ENCODE measurements around the gene KHSRP. TPM values are rescaled to one million over a fixed set of nuclear protein-coding genes. Genes with fewer than 3 reads are reported as not detected.

KHSRP gene, protein sequence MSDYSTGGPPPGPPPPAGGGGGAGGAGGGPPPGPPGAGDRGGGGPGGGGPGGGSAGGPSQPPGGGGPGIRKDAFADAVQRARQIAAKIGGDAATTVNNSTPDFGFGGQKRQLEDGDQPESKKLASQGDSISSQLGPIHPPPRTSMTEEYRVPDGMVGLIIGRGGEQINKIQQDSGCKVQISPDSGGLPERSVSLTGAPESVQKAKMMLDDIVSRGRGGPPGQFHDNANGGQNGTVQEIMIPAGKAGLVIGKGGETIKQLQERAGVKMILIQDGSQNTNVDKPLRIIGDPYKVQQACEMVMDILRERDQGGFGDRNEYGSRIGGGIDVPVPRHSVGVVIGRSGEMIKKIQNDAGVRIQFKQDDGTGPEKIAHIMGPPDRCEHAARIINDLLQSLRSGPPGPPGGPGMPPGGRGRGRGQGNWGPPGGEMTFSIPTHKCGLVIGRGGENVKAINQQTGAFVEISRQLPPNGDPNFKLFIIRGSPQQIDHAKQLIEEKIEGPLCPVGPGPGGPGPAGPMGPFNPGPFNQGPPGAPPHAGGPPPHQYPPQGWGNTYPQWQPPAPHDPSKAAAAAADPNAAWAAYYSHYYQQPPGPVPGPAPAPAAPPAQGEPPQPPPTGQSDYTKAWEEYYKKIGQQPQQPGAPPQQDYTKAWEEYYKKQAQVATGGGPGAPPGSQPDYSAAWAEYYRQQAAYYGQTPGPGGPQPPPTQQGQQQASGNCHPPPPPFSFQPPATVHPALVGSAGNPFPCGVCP
- total RNA-seq = 100 to 1,000 TPM; 146 to 277 TPM

DNA sequence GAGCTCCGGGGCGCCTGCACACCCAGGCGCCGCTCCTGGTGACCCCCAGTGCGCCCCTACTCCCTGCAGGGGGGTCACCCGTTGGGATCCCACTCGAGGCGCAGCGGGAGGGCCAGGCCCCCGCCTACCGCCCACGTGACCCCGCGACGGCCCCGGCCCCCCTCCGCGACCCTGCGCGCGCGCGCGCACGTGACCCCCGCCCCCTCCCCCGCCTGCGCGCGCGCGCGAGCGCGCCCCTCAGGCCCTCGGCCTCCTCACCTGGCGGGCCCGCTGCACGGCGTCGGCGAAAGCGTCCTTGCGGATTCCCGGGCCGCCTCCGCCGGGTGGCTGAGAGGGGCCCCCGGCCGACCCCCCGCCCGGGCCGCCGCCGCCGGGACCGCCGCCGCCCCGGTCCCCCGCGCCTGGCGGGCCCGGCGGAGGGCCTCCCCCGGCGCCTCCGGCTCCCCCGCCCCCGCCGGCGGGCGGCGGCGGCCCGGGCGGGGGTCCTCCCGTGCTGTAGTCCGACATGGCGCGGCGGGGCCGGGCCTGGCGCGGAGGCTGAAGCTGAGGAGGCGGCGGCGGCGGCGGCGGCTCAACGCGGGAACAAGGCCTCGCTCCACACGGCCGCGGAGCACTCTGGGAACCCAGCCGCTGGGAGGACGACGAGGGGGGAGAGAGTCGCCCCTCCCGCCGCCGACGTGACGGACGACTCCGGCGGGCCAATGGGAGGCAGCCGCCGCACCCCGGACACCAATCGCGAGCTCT is at the start of gene KHSRP:
Gene KHSRP (minus strand): TSS at position 617 of the 744 bp plus-strand sequence. CDS start 110 bp downstream, at position 507.
- H3K36me3 ChIP-seq = peaks cover 0 to 11% of the 10 kb centered on the region in 2 donors
- intact Hi-C loops (cut with DNase I) = loop anchor here (2.0 to 5.0 kb wide), 2 partner anchors 32 to 152 kb away; partner anchors contain the start of gene GTF2F1
- WGBS = under 1% methylated on average over 38 of the region's 114 CpGs
- H3K27me3 ChIP-seq (replicated peaks; ENCODE audit: insufficient read depth) = no peaks in the 10 kb centered on the region
- H3K27ac ChIP-seq = peak within 1 kb of the TSS; percentile 73 to 74
- H3K4me3 ChIP-seq = peak within 1 kb of the TSS; percentile 73 to 75
- DNase-seq (ENCODE audit: low spot score) = no peak
- no peaks in the 10 kb centered on the region for H3K9me3 ChIP-seq
- H3K4me1 ChIP-seq (replicated peaks) = peaks cover 5% of the 10 kb centered on the region
- TF ChIP-seq POLR2AphosphoS5 (IDR thresholded peaks at IDR 0.05) (no peak), POLR2A (IDR thresholded peaks at IDR 0.05) (peak; percentile 92)
- TF ChIP-seq, protein P1, sequence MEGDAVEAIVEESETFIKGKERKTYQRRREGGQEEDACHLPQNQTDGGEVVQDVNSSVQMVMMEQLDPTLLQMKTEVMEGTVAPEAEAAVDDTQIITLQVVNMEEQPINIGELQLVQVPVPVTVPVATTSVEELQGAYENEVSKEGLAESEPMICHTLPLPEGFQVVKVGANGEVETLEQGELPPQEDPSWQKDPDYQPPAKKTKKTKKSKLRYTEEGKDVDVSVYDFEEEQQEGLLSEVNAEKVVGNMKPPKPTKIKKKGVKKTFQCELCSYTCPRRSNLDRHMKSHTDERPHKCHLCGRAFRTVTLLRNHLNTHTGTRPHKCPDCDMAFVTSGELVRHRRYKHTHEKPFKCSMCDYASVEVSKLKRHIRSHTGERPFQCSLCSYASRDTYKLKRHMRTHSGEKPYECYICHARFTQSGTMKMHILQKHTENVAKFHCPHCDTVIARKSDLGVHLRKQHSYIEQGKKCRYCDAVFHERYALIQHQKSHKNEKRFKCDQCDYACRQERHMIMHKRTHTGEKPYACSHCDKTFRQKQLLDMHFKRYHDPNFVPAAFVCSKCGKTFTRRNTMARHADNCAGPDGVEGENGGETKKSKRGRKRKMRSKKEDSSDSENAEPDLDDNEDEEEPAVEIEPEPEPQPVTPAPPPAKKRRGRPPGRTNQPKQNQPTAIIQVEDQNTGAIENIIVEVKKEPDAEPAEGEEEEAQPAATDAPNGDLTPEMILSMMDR (IDR thresholded peaks at IDR 0.05) = no peak

DNA sequence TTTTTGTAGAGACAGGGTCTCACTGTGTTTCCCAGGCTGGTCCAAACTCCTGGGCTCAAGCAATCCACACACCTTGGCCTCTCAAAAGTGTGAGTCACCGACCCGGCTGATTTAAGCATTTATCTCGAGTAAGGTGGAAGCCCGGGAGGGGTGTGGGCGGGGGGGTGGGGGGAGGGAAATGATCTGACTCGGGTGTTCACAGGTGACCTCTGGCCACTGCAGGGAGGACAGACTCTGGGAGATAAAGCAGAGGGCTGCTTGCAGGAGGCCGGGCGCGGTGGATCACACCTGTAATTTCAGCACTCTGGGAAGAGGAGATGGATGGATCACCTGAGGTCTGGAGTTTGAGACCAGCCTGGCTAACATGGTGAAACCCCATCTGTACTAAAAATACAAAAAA is 49.0 kb upstream of the KHSRP start:
- Histone ChIP-seq H3K27ac (no peak overlapping the region), H3K36me3 (no peaks in the 10 kb centered on the region), H3K4me1 (replicated peaks) (no peaks in the 10 kb centered on the region), H3K4me3 (no peak overlapping the region), H3K9me3 (no peaks in the 10 kb centered on the region), H3K27me3 (replicated peaks; ENCODE audit: insufficient read depth) (peaks cover 14% of the 10 kb centered on the region)
- WGBS = 77% methylated on average over 9 of the region's 9 CpGs
- TF ChIP-seq POLR2A (IDR thresholded peaks at IDR 0.05) (no peak), POLR2AphosphoS5 (IDR thresholded peaks at IDR 0.05) (no peak)
- TF ChIP-seq, protein P1 (IDR thresholded peaks at IDR 0.05) = no peak
- intact Hi-C loops (cut with DNase I) = no loop called here
- no peak for DNase-seq (ENCODE audit: low spot score)

DNA sequence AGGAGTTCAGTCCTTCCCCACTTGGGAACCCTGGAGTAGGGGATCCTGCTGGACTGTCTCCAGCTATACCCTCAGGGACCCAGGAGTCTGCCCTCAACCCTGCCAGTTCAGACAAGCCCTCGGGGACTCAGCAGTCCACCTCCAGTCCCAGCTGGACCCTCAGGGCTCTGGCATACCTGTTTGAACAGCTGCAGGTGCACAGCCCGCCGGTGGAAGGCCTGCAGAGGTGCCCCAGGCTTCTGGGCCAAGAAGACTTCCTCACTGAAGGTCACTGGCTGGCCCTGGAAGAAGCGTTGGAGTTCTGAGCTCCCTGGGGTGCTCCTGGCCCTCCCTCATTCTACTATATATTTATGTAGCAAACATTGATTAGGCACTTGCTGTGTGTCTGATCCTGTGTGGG is 48.1 kb upstream of the KHSRP start:
- DNase-seq (ENCODE audit: low spot score) = no peak
- 64% methylated on average over 4 of the region's 4 CpGs for WGBS
- no peak overlapping the region for H3K4me3 ChIP-seq
- peaks cover 14% of the 10 kb centered on the region for H3K27me3 ChIP-seq (replicated peaks; ENCODE audit: insufficient read depth)
- no peaks in the 10 kb centered on the region for H3K4me1 ChIP-seq (replicated peaks)
- no peaks in the 10 kb centered on the region for H3K9me3 ChIP-seq
- no peak overlapping the region for H3K27ac ChIP-seq
- intact Hi-C loops (cut with DNase I) = no loop called here
- TF ChIP-seq POLR2AphosphoS5 (IDR thresholded peaks at IDR 0.05) (no peak), POLR2A (IDR thresholded peaks at IDR 0.05) (no peak)
- TF ChIP-seq, protein P1 (IDR thresholded peaks at IDR 0.05) = no peak
- H3K36me3 ChIP-seq = no peaks in the 10 kb centered on the region

DNA sequence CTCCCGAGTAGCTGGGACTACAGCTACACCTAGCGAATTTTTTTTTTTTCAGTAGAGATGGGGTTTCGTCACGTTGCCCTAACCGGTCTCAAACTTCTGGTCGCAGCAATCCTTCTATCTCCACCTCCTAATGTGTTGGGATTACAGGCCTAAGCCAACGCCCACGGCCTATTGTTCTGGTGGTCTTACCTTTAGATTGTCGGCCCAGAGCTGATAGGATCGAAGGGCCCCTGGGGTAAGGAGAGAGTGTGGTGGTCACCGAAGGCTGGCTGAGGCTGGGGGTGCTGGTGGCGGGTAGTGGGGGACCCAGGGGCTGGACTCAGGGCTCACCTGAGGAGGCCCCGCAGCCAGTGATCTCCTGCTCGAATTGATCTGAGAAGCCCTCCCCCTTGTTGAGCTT is 46.5 kb upstream of the KHSRP start:
- intact Hi-C loops (cut with DNase I) = no loop called here
- TF ChIP-seq POLR2A (IDR thresholded peaks at IDR 0.05) = no peak
- TF ChIP-seq, protein P1 (IDR thresholded peaks at IDR 0.05) = no peak

More for the DNA sequence above, 46.5 kb upstream of the KHSRP start:
- Histone ChIP-seq H3K4me1 (replicated peaks) (no peaks in the 10 kb centered on the region), H3K27me3 (replicated peaks; ENCODE audit: insufficient read depth) (peaks cover 7% of the 10 kb centered on the region), H3K36me3 (no peaks in the 10 kb centered on the region), H3K4me3 (no peak overlapping the region), H3K9me3 (no peaks in the 10 kb centered on the region), H3K27ac (no peak overlapping the region)
- WGBS = 86% methylated on average over 14 of the region's 14 CpGs
- no peak for DNase-seq (ENCODE audit: low spot score)
